CD4-positive, alpha-beta T cell (primary cell): ENCODE data around the gene GAL3ST1. TPM values are rescaled to one million over a fixed set of nuclear protein-coding genes. Genes with fewer than 3 reads are reported as not detected.
"Not testable (repeated sequence)": the region's sequence is repeated elsewhere in the genome, so short reads cannot be mapped to it uniquely, and the experiment has no call there.

Experiments used
- ATAC-seq: fragments of 200-7000 bp; cut with Tn5 transposase; one replicate; pipeline ENCODE4 v1.10.0; 2022; ENCODE audit warnings: mild to moderate bottlenecking; ENCODE audit not compliant: poor library complexity
- CTCF ChIA-PET: fragments of 350-600 bp; sonication (Branson Sonifier 250); formaldehyde crosslinking; loops from one replicate; lab custom pipeline; 2021; ENCODE audit warnings: antibody characterized with exemption, inconsistent platforms; lab: Charles Lee
- POLR2A ChIA-PET: fragments of 350-600 bp; sonication (Branson Sonifier 250); formaldehyde crosslinking; loops from one replicate; lab custom pipeline; 2021; ENCODE audit warnings: antibody characterized with exemption, inconsistent platforms; lab: Charles Lee
- DNase-seq, 14 experiments: peaks; one replicate each; pipeline ENCODE4 v3.0.0-alpha.2; 2013 to 2020; ENCODE audit warnings: mixed read lengths in 2 of 14
- H3K27ac ChIP-seq, 2 donors: one replicate each; pipeline versions ENCODE4 v1.5.1 to v1.7.0; 2013; ENCODE audit warnings: low read length in 2 of 2, low read depth in 1 of 2, mild to moderate bottlenecking in 1 of 2
- H3K27me3 ChIP-seq, 2 experiments: 1 replicate in 1 of 2; 2 replicates in 1 of 2; pipeline versions ENCODE4 v1.6.1 to v1.7.0; 2013; ENCODE audit warnings: low read length in 2 of 2, control low read depth in 1 of 2, mild to moderate bottlenecking in 1 of 2, moderate library complexity in 1 of 2; ENCODE audit not compliant: insufficient read depth in 2 of 2, control insufficient read depth in 1 of 2
- H3K36me3 ChIP-seq: one replicate; pipeline ENCODE4 v1.6.1; 2013; ENCODE audit warnings: low read length, control low read depth; ENCODE audit not compliant: insufficient read depth
- H3K4me1 ChIP-seq: one replicate; pipeline ENCODE4 v1.6.1; 2013; ENCODE audit warnings: low read length, control low read depth; ENCODE audit not compliant: insufficient read depth
- H3K4me3 ChIP-seq: one replicate; pipeline ENCODE4 v1.5.1; 2013; ENCODE audit warnings: mild to moderate bottlenecking, low read length, moderate library complexity
- H3K9me3 ChIP-seq, 2 experiments: 1 replicate in 1 of 2; 2 replicates in 1 of 2; pipeline versions ENCODE4 v1.6.1 to v1.7.0; 2013; ENCODE audit warnings: low read length in 2 of 2, mild to moderate bottlenecking in 2 of 2, control low read depth in 1 of 2, moderate library complexity in 1 of 2; ENCODE audit not compliant: control insufficient read depth in 1 of 2, insufficient read depth in 1 of 2
- H3K27ac Mint-ChIP-seq: one replicate; pipeline ENCODE4 v1.8.0; 2020; ENCODE audit warnings: mixed read lengths
- H3K27me3 Mint-ChIP-seq: one replicate; pipeline ENCODE4 v1.8.0; 2021; ENCODE audit warnings: mixed read lengths
- H3K36me3 Mint-ChIP-seq: one replicate; pipeline ENCODE4 v1.8.0; 2021; ENCODE audit warnings: low read depth, mixed read lengths
- H3K4me1 Mint-ChIP-seq: one replicate; pipeline ENCODE4 v1.8.0; 2021; ENCODE audit warnings: low read depth, mixed read lengths
- H3K4me3 Mint-ChIP-seq: one replicate; pipeline ENCODE4 v1.8.0; 2020; ENCODE audit warnings: mild to moderate bottlenecking, mixed read lengths
- H3K9me3 Mint-ChIP-seq: one replicate; pipeline ENCODE4 v1.8.0; 2020; ENCODE audit warnings: mixed read lengths
- intact Hi-C, 2 experiments: fragments of 100-400 bp; cut with DNase I in 1 of 2; cut with micrococcal nuclease in 1 of 2; formaldehyde crosslinking; loops; one replicate each; pipeline versions ENCODE4 v1.15.1 to v1.9.0; 2023 to 2025; cut with DNase I, micrococcal nuclease
- total RNA-seq, 174 experiments: library from RNA in 2 of 174; stranded (reverse) in 2 of 174; gene quantifications; one replicate each; pipeline ENCODE4 v1.2.3 and lab custom pipeline; 2021 to 2026
- TF ChIP-seq, protein P1 (sequence below): fragments of 200-600 bp; IDR thresholded peaks from one replicate; pipeline ENCODE4 v1.8.0; 2022; ENCODE audit warnings: antibody characterized with exemption, mild to moderate bottlenecking

The GAL3ST1 gene
- total RNA-seq, 2 experiments from 2014 or later = not detected

DNA sequence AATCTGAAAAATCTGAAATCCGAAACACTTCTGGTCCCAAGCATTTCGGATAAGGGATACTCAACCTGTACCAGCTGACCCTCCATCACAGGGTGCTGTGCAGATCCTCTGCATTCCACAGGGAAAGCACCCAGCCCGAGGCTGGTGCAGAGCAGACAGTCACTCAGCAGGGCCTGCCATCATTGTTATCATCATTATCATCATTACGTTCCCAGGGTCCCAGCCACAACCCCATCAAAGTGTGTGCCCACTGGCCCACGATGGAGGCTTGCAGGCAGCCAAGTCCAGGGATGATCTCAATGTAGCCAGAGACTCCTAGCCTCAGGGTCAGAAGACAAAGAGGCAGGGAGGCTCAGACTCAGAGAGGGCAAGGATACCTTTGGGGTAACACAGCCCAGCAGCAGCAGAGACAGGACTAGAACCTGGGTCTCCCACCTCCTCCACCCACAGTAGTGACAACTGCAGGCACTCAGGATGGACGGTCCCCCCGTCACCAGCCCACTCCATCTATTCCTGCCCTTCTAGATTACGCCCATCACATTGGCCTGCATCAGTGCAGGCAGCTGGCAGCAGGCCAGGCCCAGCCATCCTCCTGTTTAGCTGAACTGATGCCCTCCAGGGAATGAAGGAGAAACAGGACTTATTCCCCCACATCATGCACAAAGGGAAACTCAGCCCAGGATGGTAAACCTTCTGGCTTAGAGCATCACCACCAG is 10.3 kb downstream of the GAL3ST1 start:
- TF ChIP-seq, protein P1, sequence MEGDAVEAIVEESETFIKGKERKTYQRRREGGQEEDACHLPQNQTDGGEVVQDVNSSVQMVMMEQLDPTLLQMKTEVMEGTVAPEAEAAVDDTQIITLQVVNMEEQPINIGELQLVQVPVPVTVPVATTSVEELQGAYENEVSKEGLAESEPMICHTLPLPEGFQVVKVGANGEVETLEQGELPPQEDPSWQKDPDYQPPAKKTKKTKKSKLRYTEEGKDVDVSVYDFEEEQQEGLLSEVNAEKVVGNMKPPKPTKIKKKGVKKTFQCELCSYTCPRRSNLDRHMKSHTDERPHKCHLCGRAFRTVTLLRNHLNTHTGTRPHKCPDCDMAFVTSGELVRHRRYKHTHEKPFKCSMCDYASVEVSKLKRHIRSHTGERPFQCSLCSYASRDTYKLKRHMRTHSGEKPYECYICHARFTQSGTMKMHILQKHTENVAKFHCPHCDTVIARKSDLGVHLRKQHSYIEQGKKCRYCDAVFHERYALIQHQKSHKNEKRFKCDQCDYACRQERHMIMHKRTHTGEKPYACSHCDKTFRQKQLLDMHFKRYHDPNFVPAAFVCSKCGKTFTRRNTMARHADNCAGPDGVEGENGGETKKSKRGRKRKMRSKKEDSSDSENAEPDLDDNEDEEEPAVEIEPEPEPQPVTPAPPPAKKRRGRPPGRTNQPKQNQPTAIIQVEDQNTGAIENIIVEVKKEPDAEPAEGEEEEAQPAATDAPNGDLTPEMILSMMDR = no peak
- Histone ChIP-seq H3K4me1 (no peaks in the 10 kb centered on the region), H3K36me3 (no peaks in the 10 kb centered on the region), H3K27ac (no peak overlapping the region), H3K4me3 (no peak overlapping the region), H3K27me3 (peaks cover 0 to 2% of the 10 kb centered on the region in 2 experiments), H3K9me3 (no peaks in the 10 kb centered on the region)
- Mint-ChIP-seq H3K4me3 (no peak overlapping the region), H3K36me3 (no peaks in the 10 kb centered on the region), H3K4me1 (no peaks in the 10 kb centered on the region), H3K27me3 (peaks cover 6% of the 10 kb centered on the region), H3K27ac (no peak overlapping the region), H3K9me3 (no peaks in the 10 kb centered on the region)
- intact Hi-C loops = no loop called here
- ATAC-seq (no peak), DNase-seq (no peak)
- ChIA-PET CTCF (no interaction called here), POLR2A (no interaction called here)

DNA sequence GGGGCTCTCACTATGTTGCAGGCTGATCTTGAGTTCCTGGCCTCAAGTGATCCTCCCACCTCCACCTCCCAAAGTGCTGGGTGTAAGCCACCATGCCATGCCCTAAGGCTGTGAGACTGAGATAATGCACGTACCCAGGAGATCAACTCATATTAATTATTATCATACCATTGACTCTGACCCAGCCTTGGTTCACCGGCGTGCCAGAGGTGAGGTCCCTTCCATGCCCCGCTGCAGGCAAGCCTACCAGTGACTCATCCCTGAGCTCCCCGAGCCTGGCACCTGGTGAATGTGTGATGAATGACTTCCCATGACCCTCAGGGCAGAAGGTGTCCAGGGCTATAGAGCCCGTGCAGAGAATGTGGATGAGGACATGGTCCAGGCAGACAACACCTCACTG is 12.1 kb downstream of the GAL3ST1 start:
- Histone ChIP-seq H3K9me3 (no peaks in the 10 kb centered on the region), H3K27ac (no peak overlapping the region), H3K36me3 (no peaks in the 10 kb centered on the region), H3K4me3 (no peak overlapping the region), H3K4me1 (no peaks in the 10 kb centered on the region), H3K27me3 (peaks cover 0 to 2% of the 10 kb centered on the region in 2 experiments)
- DNase-seq = no peak
- H3K9me3 Mint-ChIP-seq = no peaks in the 10 kb centered on the region
- no peaks in the 10 kb centered on the region for H3K4me1 Mint-ChIP-seq
- no peak for ATAC-seq
- intact Hi-C loops = no loop called here
- H3K36me3 Mint-ChIP-seq = no peaks in the 10 kb centered on the region
- CTCF ChIA-PET = no interaction called here
- H3K27ac Mint-ChIP-seq = no peak overlapping the region
- TF ChIP-seq, protein P1 = no peak
- peaks cover 6% of the 10 kb centered on the region for H3K27me3 Mint-ChIP-seq
- POLR2A ChIA-PET = no interaction called here
- no peak overlapping the region for H3K4me3 Mint-ChIP-seq

DNA sequence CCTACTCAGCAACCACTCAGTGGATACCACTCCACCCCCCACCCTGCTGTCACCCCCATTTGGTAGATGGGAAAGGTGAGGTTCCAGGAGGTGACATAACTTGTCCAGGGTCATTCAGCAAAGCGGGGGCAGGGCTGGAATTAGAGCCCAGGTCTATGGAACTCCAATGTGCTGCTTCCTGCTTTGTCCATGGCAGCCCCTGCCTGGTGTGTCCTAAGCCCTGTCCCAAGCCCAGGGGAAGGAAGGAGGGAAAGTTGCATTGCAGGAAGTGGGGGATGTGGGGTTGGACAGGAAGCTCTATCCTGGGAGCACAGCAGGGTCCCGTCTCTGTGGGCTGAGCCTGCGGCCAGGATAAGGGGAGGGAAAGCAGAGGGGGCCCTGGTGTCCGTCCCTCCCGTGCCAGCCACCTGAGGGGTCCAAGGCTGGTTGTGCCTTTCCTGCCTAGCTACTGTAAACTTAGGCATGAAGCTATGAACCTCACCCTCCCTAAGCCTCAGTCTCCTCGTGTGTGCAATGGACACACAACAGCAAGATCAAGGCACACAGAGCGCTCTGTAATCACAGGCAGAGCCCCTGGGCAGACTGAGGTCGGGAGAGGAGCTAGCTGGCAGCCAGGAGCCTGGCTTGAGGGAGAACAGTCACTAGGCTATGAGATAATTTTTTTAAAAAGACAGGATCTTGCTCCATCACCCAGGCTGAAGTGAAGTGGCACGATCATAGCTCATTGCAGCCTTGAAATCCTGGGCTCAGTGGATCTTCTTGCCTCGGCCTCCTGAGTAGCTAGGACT is 12.9 kb downstream of the GAL3ST1 start:
- Histone ChIP-seq H3K27me3 (peaks cover 0 to 2% of the 10 kb centered on the region in 2 experiments), H3K9me3 (no peaks in the 10 kb centered on the region), H3K4me3 (no peak overlapping the region), H3K36me3 (no peaks in the 10 kb centered on the region), H3K27ac (no peak overlapping the region), H3K4me1 (no peaks in the 10 kb centered on the region)
- no peaks in the 10 kb centered on the region for H3K9me3 Mint-ChIP-seq
- POLR2A ChIA-PET = no interaction called here
- CTCF ChIA-PET = no interaction called here
- ATAC-seq = no peak
- no peak overlapping the region for H3K27ac Mint-ChIP-seq
- no peaks in the 10 kb centered on the region for H3K36me3 Mint-ChIP-seq
- H3K4me1 Mint-ChIP-seq = no peaks in the 10 kb centered on the region
- TF ChIP-seq, protein P1 = no peak
- H3K4me3 Mint-ChIP-seq = no peak overlapping the region
- peaks cover 6% of the 10 kb centered on the region for H3K27me3 Mint-ChIP-seq
- no peak for DNase-seq
- intact Hi-C loops = no loop called here

DNA sequence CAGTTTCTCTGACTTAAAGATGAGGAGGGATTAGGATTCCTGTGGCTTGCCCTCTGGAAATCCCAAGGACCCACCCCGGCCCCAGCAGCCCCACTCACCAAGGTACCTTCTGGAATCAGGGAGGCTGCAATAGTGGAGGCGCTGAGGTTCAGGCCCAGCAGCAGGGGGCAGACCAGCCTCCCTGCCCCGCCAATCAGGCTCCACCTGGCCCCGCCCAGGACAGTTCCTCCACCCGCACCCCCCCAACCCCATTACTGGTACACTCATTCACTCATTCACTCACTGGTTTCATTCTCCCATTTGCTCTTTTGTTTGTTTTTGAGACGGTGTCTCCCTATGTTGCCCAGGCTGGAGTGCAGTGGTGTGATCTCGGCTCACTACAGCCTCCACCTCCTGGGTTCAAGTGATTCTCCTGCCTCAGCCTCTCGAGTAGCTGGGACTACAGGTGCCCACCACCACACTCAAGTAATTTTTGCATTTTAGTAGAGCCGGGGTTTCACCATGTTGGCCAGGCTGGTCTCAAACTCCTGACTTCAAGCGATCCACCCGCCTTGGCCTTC is 13.7 kb downstream of the GAL3ST1 start:
- H3K4me1 Mint-ChIP-seq, H3K4me3 ChIP-seq, H3K4me1 ChIP-seq, H3K36me3 Mint-ChIP-seq, H3K4me3 Mint-ChIP-seq, ATAC-seq, DNase-seq, POLR2A ChIA-PET, H3K27me3 ChIP-seq, H3K9me3 Mint-ChIP-seq, CTCF ChIA-PET, intact Hi-C loops, H3K36me3 ChIP-seq, H3K27ac Mint-ChIP-seq, H3K27ac ChIP-seq, H3K9me3 ChIP-seq, H3K27me3 Mint-ChIP-seq: not testable (repeated sequence)
